ENCODE data around the gene PTPRA.
"Not testable (repeated sequence)": the region's sequence is repeated elsewhere in the genome, so short reads cannot be mapped to it uniquely, and the experiment has no call there.

The PTPRA gene

DNA sequence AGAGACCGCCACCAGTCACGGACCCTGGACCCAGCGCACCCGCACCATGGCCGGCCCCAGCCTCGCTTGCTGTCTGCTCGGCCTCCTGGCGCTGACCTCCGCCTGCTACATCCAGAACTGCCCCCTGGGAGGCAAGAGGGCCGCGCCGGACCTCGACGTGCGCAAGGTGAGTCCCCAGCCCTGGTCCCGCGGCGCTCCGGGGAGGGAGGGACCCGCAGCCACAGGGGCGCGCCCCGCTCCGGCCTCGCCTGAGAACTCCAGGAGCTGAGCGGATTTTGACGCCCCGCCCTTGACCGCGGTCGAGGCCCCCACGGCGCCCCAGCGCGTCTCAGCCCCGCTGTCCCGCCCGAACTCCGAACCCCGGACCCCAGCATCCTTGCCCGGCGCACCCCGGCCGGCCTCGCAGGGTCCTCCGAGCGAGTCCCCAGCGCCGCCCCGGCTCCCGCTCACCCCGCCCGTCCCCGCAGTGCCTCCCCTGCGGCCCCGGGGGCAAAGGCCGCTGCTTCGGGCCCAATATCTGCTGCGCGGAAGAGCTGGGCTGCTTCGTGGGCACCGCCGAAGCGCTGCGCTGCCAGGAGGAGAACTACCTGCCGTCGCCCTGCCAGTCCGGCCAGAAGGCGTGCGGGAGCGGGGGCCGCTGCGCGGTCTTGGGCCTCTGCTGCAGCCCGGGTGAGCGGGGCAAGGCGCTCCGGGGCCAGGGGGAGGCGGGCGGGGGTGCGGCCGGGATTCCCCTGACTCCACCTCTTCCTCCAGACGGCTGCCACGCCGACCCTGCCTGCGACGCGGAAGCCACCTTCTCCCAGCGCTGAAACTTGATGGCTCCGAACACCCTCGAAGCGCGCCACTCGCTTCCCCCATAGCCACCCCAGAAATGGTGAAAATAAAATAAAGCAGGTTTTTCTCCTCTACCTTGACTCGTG lies 198.6 kb downstream of the PTPRA start, which contains the start of gene OXT:
Gene OXT, plus strand, starts transcription at position 11 of the 920 bp plus-strand sequence. Its CDS starts 36 bp downstream, at position 47.
- in situ Hi-C loops (cut with MboI; ENCODE audit: low sequenced_read_pairs) = no loop called here

DNA sequence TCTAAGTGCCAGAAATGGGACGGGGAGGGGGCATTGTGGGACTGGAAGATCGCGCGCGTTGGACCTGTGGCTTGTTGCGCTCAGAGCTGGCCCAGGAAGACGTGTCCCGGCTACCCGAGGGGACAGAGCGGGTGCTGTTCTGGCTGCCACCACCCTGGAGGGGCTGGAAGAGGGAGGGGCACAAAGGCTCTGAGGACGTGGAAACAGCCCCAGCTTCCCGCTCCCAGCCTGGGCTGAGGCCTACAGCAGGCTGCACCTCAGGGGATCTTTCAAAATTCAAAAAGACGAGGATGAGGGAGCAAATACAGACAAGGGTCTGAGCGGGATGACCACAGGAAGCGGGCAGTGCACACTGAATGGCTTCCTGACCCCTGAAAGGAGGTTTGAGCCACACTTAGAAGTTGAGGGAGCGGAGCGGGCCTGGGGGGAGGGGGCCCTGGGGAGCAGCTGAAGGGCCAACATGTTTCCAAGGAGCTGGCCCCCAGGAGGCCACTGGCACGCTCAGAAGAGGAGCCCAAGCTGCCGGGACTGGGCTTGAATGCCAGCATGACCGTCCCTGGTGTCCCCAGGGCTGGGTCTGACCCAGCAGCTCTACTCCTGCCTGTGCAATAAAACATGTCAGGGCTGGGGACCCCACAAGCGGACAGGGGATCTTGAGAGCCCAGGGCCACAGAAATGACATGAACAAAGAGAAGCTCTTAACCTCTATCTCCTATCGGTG lies 199.4 kb downstream of the PTPRA start:
- in situ Hi-C loops (cut with MboI; ENCODE audit: low sequenced_read_pairs) = no loop called here

DNA sequence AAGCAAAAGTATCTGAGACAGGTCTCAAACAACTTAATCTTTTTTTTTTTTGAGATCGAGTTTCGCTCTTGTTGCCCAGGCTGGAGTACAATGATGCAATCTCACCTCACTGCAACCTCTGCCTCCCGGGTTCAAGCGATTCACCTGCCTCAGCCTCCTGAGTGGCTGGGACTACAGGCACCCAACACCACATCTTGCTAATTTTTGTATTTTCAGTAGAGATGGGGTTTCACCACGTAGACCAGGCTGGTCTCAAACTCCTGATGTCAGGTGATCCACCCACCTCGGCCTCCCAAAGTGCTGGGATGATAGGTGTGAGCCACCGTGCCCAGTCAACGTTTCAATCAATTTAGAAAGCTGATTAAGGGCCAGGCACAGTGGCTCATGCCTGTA lies 200.0 kb downstream of the PTPRA start:
- in situ Hi-C loops (cut with MboI; ENCODE audit: low sequenced_read_pairs) = not testable (repeated sequence)

DNA sequence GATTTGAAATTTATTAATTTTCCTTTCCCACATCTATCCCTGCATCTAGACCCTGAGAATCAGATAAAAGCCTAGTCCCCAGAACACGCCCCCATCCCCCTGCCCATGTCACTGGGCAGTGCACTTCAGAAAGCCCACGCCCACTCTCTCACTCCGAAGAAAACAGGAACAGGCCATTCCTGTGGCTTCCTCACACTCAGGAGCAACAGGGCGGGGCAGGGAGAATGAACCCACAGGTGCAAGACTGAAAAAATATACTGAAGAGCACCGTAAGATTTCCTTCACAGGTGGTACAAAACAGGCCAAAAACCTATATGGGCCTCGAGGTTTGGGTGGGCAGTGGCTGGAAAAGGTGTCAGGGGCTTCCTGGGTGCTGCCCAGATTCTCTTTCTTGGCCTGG lies 201.5 kb downstream of the PTPRA start:
- in situ Hi-C loops (cut with MboI; ENCODE audit: low sequenced_read_pairs) = no loop called here

DNA sequence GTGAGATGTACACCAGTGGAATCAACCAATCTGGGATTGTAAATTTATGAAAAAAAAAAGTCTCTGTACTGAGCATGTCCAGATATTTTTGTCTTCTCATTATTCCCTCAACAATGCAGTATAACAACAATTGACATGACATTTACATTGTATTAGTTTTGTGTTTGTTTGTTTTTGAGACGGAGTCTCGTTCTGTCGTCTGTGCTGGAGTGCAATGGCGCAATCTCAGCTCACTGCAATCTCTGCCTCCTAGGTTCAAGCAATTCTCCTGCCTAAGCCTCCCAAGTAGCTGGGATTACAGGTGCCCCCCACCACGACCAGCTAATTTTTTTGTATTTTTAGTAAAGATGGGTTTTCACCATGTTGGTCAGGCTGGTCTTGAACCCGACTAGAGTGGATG lies 202.0 kb downstream of the PTPRA start:
- in situ Hi-C loops (cut with MboI; ENCODE audit: low sequenced_read_pairs) = not testable (repeated sequence)

DNA sequence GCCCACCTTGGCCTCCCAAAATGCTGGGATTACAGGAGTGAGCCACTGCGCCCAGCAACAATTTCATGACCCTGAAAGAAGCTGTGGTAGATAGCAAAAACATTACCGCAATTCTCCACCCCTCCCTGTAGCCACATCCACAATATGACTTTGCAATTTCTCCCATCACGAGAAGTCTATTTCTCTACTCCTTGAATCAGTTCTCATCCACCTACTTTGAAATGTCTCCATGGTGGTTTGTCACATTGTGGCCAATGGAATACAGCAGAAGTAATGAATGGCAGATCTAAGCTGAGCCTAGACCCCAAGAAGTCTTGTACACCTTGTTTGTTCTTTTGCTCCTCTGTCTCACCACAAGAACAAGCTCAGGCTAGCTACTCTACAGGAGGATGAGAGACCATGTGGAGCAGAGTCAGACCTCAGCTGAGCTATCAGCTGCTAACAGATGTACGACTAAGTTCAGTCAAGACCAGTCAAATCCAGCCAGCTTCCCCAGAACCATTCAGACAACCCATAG lies 204.4 kb downstream of the PTPRA start:
- in situ Hi-C loops (cut with MboI; ENCODE audit: low sequenced_read_pairs) = no loop called here

DNA sequence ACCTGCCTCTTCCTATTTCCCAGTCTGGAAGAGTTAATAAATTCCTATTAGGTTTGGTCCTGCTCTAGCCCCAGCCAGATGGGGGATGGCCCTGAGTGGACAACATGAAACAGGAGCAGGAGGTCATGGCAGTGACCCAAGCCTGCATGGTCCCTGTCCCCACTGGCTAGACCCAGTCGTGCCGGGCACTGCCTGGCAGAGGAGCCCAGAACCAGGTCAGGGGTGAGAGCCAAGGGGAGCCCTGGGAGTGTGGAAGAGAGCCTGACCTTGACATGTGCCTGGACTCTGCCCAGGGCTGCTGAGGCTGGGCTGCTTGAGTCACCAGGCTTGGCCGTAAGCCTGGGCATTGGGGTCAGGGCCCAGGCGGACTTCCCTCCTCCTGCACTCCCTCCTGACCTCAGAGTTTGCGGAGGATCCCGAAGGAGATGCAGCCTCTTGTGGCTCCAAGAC lies 207.7 kb downstream of the PTPRA start:
- in situ Hi-C loops (cut with MboI; ENCODE audit: low sequenced_read_pairs) = no loop called here

DNA sequence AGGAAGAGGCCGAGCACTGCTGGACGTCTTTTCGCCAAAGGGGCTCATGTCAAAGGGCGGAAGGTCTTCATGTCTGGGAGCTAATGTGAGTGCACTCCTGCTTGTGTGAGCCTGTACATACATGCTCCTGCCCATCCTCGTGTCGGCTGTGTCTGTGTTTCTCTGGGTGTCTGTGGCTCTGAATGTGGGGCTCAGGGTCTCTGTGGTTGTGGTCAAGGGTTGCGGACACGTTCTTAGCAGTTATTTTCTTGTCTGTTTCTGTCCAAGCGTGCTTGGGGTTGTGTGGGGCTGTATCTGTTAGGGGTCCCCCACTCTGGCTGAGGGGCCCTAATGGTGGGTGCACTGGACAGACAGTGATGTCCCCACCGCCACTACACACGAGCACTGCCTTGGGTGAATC lies 208.4 kb downstream of the PTPRA start:
- in situ Hi-C loops (cut with MboI; ENCODE audit: low sequenced_read_pairs) = no loop called here

DNA sequence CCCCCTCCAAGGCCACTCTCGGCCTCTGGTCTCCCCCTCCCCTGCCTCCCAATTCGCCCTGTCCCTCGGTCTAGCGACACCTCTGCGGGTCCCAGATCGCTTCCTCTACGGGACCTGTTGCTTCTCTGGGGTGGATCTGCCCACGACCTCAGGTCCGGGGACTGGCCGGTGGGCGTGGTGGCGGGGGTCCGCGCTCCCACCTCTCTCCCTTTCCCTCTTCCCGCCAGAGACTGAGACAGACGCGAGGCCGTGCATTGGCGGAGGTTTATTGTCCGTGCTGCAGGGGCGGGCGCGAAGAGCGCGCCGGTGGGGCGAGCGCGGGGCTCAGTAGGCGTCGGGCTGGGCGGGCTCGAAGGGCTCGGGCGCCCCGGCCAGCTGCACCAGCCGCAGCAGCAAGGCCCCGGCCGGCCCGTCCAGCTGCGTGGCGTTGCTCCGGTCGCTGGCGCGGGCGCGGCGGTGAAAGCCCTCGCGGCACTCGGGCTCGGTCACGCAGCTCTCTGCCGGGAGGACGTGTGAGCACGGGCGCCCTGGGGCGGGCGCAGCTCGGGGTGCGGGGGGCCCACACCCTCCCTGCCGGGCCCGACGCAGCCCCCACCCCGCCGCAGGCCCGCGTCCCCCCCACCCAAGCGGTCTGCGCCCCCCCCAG lies 209.1 kb downstream of the PTPRA start:
- in situ Hi-C loops (cut with MboI; ENCODE audit: low sequenced_read_pairs) = no loop called here

DNA sequence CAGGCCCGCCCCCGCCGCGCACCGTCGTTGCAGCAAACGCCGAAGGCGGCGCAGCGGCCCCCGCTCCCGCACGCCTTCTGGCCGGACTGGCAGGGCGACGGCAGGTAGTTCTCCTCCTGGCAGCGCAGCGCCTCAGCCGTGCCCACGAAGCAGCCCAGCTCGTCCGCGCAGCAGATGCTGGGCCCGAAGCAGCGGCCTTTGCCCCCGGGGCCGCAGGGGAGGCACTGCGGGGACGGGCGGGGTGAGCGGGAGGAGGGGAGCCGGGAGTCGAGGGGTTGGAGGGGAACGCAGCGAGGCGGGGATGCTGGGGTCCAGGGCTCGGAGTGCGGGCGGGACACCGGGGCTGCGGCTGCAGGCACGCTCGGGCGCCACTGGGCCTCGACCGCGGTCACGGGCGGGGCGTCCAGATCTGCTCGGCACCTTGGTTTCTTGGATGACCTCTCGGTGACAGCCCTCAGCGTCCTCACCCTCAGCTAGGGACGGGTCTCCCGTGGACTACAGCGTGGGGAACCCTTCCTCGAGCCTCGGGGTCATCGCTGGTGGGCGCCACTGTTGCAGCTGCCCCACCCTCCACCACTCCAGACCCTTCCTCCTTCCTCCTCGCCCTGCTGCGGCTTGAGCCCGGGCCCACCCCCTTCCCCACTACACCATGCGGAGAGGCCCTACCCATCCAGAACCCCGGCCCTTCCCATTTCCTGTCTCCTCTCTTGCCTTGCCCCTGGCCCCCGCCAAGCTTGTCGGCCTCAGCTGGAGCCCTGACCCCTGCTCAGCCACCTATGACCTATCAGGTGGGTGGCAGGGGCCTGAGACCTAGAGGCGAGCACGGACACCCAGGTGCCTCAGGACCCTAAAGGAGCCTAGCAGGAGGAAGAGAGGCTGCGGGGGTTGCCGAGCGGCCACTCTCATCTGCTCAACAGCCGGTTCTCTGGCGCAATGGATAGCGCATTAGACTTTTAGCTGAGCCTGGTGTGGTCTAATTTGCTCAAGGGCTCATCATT lies 210.0 kb downstream of the PTPRA start:
- in situ Hi-C loops (cut with MboI; ENCODE audit: low sequenced_read_pairs) = no loop called here

DNA sequence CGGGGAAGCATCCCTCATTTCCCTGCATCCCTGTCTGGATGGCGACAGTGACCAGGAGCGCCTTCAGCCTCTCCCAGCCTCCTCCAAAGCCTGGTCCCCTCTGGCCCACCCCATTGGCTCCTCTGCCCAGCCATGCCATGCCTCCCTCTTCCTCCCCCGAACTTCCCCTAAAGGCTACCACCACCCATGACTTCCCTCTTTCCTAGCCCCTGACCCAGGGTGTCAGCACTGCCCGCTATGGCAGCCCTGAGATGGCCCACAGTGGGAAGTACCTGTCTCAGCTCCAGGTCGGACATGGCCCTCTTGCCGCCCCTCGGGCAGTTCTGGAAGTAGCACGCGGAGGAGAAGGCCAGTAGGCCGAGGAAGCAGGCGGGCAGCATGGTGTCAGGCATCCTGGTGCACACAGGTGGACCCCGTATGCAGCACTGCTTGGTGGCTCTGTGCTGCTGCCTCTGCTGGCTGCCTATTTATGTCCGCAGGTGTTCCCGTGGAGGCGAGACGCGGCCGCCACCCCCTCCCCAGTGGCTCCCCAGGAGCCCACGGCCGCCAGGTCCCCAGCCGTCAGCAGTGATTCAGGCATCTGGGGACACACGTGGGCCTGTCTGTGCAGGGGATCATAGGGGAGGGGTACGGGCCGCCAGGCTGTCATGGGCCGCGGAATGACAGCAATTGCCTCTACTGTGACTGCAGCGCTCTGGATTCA lies 211.2 kb downstream of the PTPRA start, which contains the start of gene AVP:
Gene AVP, minus strand, starts transcription at position 442 of the 703 bp plus-strand sequence. Its CDS starts 50 bp downstream, at position 392.
- in situ Hi-C loops (cut with MboI; ENCODE audit: low sequenced_read_pairs) = no loop called here

DNA sequence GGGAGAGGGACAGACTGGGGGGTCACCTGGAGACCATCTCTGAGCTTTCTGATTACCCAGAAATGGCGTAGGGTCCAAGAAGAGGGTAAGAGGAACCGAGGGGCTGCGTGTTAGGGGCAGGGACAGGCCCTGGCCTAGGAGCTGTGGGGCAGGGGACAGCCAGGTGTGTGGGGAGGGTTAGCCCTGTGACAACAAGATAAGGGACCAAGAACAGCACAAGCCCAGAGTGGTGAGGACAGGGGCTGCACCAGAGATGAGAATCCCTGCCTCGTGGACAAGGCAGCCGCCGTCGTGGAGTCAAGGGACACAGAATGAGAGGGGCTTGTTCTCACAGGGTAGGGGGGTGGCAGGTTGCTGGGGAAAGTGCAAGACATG lies 211.7 kb downstream of the PTPRA start:
- in situ Hi-C loops (cut with MboI; ENCODE audit: low sequenced_read_pairs) = no loop called here

DNA sequence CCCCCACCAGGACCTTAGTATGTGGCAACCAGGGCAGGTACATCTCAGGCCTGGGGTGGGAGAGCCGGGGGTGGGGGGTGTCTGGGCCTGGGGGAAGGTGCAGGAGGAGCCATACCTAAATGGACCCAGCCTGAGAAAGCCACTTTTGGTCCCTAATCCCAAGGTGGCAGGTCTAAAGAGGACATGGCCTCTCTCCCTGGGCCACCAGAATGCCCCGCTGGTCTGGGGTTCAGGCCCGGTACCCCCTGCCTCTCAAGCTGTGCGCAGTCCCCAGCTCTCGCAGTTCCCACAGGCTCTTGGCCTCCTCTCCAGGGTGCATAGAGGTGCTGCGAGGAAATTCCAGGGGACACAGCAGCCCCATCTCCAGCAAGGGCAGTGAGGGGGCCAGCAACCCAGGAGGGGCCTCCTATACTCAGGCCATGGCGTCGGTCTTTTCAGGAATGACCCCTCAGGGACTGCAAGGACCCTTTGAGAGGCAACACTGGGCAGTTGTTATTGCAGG lies 212.3 kb downstream of the PTPRA start:
- in situ Hi-C loops (cut with MboI; ENCODE audit: low sequenced_read_pairs) = no loop called here

DNA sequence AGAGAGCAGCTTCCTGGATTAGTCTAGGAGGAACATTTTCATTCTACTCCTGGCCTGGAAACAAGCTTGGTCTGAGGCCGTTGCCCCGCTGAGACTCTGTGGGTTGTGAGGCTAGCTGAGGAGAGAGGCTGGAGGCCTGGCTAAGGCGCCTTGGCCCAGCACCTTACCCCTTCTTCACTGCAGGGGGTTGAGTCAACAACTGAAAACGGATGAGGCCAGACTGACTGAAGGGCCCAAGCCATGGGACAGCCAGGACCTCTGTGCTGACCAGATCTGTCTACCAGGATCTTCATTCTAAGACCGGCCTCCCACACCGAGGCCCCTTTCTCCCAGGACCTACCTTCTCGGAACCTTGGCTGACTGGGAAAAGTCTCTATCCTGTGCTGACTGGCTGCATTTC lies 214.8 kb downstream of the PTPRA start:
- in situ Hi-C loops (cut with MboI; ENCODE audit: low sequenced_read_pairs) = no loop called here

Data from HL-60/S4 treated with retinoic acid at 250 ng/mL for 4 days and 3 days (cell line).